DMS153 (cell line): ENCODE data around the gene RBBP8NL.
A peak's percentile ranks its signal among the peaks of the same experiment; 100 is the strongest.

Experiments
- DNase-seq: peaks from one replicate; lab custom pipeline; 2025; lab: John Stamatoyannopoulos, UW

The RBBP8NL gene

DNA sequence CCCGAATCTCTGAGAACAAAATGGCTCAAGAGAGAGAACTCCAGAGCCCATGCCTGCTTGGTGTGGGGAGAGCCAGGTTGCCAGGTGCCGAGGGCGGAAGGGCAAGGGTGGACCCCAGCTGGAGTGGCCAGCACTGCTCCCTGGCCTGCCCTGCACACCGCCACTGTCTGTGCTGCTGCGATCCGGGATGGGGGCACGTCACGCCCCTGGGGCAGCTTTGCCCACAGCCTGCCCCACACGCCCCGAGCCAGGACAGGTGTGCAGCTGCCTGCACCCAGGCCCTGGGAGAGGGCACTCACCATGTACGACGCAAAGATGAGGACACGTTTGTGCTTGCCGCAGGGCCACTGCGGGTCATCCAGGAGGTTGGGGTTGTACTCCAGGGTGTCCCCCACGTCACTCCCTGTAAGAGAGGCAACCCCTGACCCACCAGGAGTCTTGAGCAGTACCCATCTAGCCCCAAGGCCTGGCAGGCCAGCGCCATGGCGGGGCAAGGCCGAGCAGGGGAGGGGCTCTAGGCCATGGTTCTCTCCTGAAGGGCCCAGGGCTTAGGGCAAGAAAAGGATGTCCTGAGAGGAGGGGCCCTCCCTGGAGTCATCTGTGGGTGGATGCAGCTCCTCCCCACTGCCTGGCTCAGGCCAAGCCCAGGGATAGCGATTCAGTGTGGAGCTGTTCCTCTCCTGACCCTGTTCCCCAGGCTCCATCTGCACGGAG, 34.6 kb downstream of the RBBP8NL start:
- DNase-seq: no peak

DNA sequence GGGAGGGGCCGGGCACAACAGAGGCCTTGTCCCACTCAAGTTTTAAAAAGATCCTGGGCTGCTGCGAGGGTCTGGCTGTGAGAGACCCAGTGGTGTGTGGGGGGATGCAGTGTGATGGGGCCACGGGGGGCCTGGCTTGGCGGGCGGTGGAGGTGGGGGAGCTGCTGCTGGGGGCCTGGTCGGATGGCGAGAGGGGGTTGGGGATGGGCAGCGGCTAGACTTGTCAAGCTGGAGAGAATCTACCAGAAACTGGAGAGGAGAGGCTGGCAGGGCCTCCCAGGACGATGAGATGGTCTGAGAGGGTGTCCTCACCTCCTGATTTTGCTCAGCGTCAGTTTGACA, 35.3 kb downstream of the RBBP8NL start:
- DNase-seq: no peak

DNA sequence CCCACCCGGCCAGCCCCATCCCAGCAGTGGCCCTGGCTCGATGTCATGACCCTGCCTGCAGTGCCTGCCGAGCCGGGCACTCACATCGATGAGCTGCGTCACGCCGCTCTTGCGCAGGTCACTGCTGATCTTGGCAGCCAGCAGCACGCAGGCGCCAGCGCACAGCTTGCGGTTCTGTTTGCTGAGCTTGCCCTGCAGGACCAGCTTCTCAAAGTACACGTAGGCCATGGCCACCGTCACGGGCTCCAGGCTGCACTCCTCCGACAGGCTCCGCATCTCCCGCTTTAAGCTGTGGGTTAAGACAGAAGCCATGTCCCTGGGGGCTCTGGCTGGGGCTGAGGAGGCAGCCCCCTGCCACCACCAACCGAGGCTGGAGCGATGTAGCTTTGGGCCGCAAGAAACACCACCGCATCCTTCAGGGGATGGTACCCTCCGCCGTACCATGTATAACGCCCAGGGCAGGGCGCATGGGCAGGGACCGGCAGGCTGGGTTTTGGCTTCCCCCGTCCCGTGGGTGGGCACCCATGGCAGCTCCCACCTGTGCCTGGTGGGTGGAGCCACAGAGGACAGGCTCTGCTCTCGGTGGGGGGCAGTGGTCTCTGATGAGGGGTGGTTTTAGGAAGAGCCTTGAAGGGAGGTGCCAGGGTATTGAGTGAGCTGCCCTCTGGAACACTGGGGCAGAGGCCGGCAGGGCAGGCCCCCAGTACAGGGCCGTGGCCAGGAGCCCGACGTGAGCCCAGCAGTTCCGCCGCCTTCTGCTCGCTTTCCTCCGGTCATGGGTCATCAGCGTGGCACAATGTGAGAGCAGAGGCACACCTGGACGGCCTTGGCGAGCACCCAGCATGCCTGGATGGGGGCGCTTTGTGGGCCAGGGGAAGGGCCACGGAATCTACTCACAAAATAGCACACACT, 35.9 kb downstream of the RBBP8NL start:
- DNase-seq: no peak

DNA sequence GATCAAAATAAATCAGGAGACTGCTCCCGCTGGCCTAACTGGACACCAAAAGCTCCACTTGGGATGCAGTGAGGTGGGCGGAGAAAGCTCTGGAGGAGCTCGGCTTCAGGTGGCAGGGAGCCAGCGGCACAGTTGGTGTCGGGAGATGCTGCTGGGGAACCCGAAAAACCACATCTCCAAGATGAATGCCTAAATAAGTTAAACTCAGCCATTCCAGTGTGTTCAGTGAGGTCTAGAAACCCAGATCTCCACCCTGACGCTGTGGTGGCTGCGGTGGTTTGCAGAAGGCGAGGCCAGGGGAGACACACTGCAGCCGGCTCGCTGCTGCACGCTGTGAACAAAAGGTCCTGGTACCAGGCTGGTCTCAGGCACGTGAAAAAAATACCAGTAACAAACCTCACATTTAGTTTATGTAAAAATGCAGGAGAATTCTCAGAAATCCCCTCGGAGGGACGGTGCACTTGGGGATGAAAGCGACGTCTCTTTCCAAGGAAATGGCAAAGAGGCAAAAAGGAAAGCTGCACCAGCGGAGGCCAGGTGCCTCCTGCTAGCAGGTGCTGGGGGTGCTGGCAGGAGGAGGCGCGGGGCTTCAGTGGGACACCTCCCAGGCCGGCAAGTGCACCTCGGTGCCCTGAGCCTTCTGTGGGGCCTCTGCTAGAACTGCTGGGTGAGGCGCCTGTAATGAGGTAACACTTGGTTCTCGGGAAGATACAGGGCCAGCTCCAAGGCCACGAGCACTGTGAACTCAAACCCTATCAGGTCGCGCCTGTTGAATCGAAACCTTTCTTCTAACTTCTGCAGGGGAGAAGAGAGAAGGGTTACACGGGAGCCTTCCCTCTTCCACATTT, 36.8 kb downstream of the RBBP8NL start:
- DNase-seq: no peak

DNA sequence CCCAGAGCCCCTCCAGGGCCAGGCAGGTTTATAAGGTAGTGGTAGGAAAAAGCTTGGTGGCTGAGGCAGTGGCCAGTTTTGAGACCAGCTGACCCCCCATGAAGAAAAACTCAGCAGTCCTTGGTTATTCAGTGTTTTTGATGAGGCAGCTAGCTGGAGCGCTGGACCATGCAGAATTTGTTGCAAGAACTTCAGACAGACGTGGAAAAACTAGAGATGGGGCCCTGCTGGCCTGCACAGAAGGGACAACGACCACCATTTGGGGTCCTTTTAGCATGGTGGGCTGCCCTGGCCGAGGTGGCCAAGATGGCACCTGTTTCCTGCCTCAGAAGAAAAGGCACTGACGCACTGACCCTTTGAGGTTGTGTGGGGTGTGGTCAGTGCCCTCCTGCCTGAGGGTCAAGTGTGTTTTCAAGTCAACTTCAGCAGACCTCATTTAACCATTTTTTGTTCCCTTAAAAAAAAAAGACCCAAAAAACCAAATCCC, 37.7 kb downstream of the RBBP8NL start:
- DNase-seq: no peak

DNA sequence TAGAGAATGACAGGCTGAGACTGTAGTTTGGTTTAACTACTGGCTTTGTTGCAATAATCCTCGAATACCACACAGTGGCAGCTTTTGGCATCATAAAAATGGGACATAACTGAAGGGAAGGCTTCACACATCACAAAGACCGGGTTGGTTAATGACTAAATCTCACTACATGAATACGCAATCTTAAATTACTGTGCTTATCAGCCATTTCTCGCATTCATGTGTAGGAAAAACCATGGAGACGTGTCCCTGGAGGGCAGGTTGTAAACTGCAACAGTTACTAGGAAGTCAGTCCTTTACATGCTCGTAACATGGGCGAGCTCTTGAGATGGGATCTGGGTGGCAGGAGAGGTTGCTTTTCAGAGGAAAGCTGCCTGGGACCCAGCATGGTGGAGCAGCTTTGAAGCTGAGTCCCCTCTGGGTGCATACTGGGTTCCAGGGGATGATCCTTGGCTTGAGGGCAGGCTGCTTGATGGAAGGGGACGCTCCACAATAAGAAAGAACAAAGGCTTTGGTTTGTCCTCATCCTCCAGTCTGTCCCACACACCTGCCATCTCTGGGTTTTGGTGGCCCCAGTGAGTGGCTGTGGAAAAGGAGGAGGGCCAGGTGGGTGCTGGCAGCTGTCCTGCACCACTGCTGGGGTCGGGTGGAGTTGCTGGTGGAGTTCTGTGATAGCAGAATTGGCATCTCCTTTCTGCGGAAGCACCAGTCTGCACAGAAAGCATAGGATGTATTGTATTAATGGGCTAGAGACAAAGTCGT, 38.3 kb downstream of the RBBP8NL start:
- no peak for DNase-seq

DNA sequence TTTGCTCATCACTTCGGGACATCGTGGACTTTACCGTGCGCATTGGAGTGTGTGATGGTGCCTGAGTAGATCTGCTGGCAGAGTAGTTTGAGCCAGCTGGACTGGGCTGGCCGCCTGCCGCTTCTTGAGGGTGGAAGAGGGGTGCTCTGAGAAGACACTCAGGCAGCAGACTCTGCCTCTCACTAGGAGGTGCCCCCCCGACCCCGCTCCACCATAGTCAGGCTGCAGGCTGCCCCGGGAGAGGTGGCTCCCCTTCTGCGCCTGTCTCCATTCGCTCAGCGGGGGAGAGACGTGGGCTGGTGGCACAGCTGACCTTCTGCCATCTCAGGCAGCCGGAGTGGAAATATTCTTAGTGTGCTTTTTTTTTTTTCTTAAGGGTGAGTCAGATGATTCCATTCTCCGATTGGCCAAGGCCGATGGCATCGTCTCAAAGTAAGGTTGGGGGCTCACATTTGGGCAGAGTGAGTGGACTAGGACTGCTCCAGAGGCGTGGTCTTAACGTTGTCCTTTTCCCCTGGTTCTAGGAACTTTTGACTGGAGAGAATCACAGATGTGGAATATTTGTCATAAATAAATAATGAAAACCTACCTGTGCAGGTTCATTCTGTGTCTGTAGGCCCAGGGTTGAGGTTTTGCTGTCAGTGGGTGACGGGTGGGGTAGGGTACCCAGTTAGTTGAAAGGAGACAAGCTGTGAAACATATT, 39.3 kb downstream of the RBBP8NL start:
- no peak for DNase-seq

GRCh38 chr20:62387219-62387913, 40.0 kb downstream of the RBBP8NL start:
- DNase-seq: no peak

GRCh38 chr20:62386383-62387218, 40.7 kb downstream of the RBBP8NL start, which contains the start of gene RPS21:
Gene RPS21, plus strand, starts transcription at chr20:62387103. Its CDS starts 236 bp downstream, at chr20:62387339.
- peak; percentile 80 for DNase-seq

DNA sequence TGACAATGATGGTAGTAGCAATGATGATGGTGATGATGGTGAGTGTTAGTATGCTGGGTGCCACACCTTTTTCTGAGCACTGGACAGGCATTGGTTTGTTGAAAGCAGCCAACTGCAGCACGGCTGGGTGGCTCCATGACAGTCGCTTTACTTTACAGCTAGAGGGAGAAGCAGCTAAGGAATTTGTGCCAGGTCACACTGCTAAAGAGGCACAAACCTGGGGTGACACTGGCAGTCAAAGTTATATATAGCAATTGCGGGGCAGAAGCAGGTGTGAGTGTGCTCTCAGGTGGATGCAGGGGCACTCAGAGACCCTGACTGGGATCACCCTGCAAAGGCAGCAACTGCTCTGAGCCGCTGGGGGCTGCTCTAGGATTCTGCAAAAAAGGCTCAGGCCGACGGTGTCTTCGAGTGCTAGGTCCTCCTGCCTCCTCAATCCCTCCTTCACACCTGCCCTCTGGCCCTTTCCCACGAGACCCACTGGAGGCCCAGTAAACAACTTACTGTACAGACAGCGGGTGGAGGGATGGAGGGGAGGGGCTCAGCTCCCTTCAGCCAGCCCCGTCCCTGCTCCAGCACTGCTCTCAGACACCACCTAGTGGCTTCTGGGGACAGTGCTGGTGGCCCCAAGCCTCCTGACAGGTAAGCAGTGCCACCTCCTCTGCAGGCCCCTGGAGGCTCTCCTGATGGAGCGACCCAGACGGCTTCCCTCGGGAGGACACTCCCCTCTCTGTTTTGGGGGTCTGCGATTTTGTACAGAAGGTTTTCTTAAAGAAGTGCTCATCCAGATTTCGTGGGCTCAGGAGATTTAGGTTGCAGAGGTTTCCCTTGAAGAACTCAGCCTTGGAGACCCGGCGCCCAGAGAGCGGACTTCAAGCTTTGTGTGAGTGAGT, 44.8 kb downstream of the RBBP8NL start:
- peak; percentile 48 for DNase-seq

DNA sequence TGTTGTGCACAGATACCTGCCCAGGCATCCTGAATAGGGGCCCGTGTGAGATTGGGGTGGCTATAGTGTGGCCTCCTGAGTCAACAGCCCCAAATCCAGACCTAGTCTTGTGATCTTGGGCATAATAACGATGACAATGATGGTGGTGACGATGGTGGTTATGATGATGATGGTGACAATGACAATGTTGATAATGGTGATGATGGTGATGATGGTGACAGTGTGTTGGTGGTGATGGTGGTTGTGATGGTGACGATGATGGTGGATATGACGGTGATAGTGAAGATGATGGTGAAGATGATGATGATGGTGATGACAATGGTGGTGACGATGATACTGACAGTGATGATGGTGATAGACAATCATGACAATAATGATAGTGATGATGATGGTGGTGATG, 45.5 kb downstream of the RBBP8NL start:
- no peak for DNase-seq

- DNase-seq: no peak
Measured at GRCh38 chr20:62381202-62381797, 46.0 kb downstream of the RBBP8NL start.

- DNase-seq: no peak
Measured at GRCh38 chr20:62378215-62378614, 49.1 kb downstream of the RBBP8NL start.

DNA sequence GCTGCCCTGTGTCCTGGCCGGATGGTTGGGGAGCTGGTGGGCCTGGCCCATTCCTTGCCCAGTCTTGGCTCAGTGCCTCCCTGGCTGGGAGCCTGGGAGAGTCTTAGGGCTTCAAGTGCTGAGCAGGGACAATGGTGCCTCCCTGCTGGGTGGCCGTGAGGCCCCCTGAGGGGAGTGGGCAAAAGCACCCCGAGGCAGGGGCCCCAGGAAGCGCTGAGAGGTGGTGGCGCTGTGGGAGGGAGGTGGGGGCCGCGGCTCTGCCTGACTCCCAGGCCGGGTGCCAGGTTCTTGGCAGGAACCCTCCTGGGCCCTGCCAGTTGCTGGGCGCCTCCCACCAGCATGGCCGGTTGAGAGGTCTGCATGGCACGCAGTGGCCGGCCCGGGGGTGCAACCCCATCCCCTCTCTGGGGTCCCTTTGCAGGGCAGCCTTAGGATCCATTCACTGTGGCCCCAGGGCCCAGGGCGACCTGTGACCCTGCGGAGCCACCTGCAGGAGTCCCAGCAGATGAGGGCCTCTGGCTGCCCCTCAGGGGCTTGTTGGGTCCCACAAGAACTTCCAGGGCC, 49.6 kb downstream of the RBBP8NL start:
- no peak for DNase-seq

DNA sequence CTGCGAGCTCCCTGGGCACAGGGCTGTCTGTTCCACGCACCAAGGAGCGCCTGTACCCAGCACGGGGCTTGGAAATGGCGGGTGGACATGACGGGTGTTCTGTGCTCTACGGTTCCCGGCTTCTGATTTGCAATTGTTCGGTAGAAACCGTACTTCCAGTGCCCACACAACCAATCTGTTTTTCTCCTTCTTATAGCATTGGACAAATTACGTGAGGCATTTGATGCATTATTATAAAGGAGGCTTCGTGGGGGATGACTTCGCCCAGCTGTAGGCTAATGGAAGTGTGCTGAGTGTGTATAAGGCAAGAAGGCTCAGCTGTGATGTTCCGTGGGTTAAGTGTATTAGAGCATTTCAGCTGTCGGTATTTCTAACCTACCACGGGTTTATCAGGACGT, 50.3 kb downstream of the RBBP8NL start:
- no peak for DNase-seq

DNA sequence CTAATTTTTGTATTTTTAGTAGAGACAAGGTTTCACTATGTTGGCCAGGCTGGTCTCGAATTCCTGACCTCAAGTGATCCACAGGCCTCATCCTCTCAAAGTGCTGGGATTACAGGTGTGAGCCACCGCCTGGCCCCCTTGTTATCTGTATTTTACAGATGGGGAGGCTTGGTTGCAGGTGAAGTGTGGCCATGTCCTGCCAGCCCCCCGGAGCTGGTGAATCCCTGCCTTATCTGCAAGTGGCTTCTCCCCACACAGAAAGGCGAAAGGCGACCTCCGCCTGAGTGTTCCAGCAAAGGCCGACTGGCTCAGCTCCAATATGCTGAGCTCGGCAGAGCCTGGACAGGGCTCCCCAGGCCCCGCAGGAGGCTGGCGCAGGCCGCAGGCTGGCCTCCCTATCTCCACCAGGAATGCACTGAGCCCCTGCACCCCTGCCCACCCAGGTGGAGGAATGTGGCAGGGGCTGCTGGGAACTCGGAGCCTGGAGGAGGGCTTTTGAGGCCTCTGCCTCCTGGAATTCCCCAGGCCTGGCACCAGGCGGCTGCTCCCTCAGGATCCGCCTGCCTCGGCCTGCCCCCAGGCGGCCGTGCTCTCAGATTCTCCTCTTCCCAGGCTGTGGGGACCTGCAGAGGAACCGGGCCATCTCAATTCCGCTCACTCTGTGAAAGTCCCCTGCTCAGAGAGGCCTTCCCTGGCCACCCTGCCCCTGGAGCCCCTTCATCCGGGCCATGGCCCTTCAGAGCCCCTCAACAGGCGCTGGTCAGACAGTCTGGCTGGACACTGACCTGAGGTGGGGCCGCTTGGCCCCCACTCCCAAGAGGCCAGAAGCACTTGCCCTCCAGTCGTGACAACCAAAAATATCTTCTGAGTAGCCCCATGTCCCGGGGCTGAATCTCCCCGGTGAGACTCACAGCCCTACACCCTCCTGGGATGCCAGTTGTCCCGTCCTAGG, 51.0 kb downstream of the RBBP8NL start:
- DNase-seq: no peak
